GM21576 (cell line): ENCODE data around the gene SLC35A4.
"Not testable (repeated sequence)": the region's sequence is repeated elsewhere in the genome, so short reads cannot be mapped to it uniquely, and the experiment has no call there.

Experiments
- ATAC-seq: cut with Tn5 transposase; IDR thresholded peaks from one replicate; pipeline ENCODE4 v1.9.1; 2021; ENCODE audit warnings: mild to moderate bottlenecking, moderate library complexity; ENCODE audit not compliant: unreplicated experiment

SLC35A4 gene

GRCh38 chr5:140557965-140558364 lies 6.7 kb upstream of the SLC35A4 start:
- no peak for ATAC-seq

GRCh38 chr5:140558542-140558941 lies 6.1 kb upstream of the SLC35A4 start:
- no peak for ATAC-seq

- ATAC-seq: no peak
Measured at GRCh38 chr5:140560227-140560626, 4.4 kb upstream of the SLC35A4 start.

GRCh38 chr5:140561753-140562523 lies 2.7 kb upstream of the SLC35A4 start:
- no peak for ATAC-seq

- ATAC-seq: no peak
Measured at GRCh38 chr5:140563596-140563995, 1.0 kb upstream of the SLC35A4 start.

GRCh38 chr5:140565024-140565779 lies 574 bp downstream of the SLC35A4 start:
- no peak for ATAC-seq

- no peak for ATAC-seq
Measured at GRCh38 chr5:140565780-140566095, 1.1 kb downstream of the SLC35A4 start.

GRCh38 chr5:140566665-140567064 lies 2.0 kb downstream of the SLC35A4 start:
- ATAC-seq: no peak

GRCh38 chr5:140567136-140567818 lies 2.6 kb downstream of the SLC35A4 start:
- no peak for ATAC-seq

GRCh38 chr5:140567871-140568270 lies 3.2 kb downstream of the SLC35A4 start:
- no peak for ATAC-seq

GRCh38 chr5:140568443-140569063 lies 3.9 kb downstream of the SLC35A4 start:
- ATAC-seq: no peak

- no peak for ATAC-seq
Measured at GRCh38 chr5:140569197-140569596, 4.6 kb downstream of the SLC35A4 start.

- no peak for ATAC-seq
Measured at GRCh38 chr5:140570058-140570457, 5.4 kb downstream of the SLC35A4 start.

- no peak for ATAC-seq
Measured at GRCh38 chr5:140570488-140570887, 5.9 kb downstream of the SLC35A4 start.

- ATAC-seq: no peak
Measured at GRCh38 chr5:140571105-140571504, 6.5 kb downstream of the SLC35A4 start.

GRCh38 chr5:140573683-140574082 lies 9.1 kb downstream of the SLC35A4 start:
- ATAC-seq: no peak

- no peak for ATAC-seq
Measured at GRCh38 chr5:140574165-140574564, 9.5 kb downstream of the SLC35A4 start.

- ATAC-seq: no peak
Measured at GRCh38 chr5:140575309-140575708, 10.7 kb downstream of the SLC35A4 start.

GRCh38 chr5:140576776-140577201 lies 12.2 kb downstream of the SLC35A4 start:
- ATAC-seq: no peak

- not testable (repeated sequence) for ATAC-seq
Measured at GRCh38 chr5:140579188-140579747, 14.6 kb downstream of the SLC35A4 start.

GRCh38 chr5:140587495-140587894 lies 22.9 kb downstream of the SLC35A4 start:
- no peak for ATAC-seq
